Smooth muscle cell (in vitro differentiated cells): Measurements from ENCODE around the gene LRRC4C. TPM values are rescaled to one million over a fixed set of nuclear protein-coding genes. Genes with fewer than 3 reads are reported as not detected.

Source experiments
- DNase-seq: peaks from one replicate; lab custom pipeline; 2025; ENCODE audit not compliant: unreplicated experiment; lab: John Stamatoyannopoulos, UW
- H2AFZ ChIP-seq: fragments of 200-600 bp; sonication (generic); 2 replicates; pipeline ENCODE4 v1.6.0; 2016; ENCODE audit warnings: antibody characterized with exemption, low read depth, mild to moderate bottlenecking
- H3F3A ChIP-seq: fragments of 200-600 bp; sonication (generic); 2 replicates; pipeline ENCODE4 v1.6.0; 2017; ENCODE audit warnings: antibody characterized with exemption, low read depth
- H3K27ac ChIP-seq: fragments of 200-600 bp; sonication (generic); 2 replicates; pipeline ENCODE4 v1.5.1; 2016; ENCODE audit warnings: low read depth, mild to moderate bottlenecking
- H3K27me3 ChIP-seq: fragments of 200-600 bp; sonication (generic); 2 replicates; pipeline ENCODE4 v1.6.1; 2016; ENCODE audit warnings: low read depth, mild to moderate bottlenecking
- H3K36me3 ChIP-seq: fragments of 200-600 bp; sonication (generic); 2 replicates; pipeline ENCODE4 v1.5.1; 2016; ENCODE audit warnings: low read depth
- H3K4me1 ChIP-seq: fragments of 200-600 bp; sonication (generic); 2 replicates; pipeline ENCODE4 v1.5.1; 2016; ENCODE audit warnings: low read depth
- H3K4me2 ChIP-seq: fragments of 200-600 bp; sonication (generic); 2 replicates; pipeline ENCODE4 v1.6.0; 2016; ENCODE audit warnings: mild to moderate bottlenecking
- H3K4me3 ChIP-seq: fragments of 200-600 bp; sonication (generic); 2 replicates; pipeline ENCODE4 v1.5.1; 2016; ENCODE audit warnings: mild to moderate bottlenecking
- H3K79me2 ChIP-seq: fragments of 200-600 bp; sonication (generic); 2 replicates; pipeline ENCODE4 v1.6.0; 2016; ENCODE audit warnings: low read depth, mild to moderate bottlenecking
- H3K9ac ChIP-seq: fragments of 200-600 bp; sonication (generic); 2 replicates; pipeline ENCODE4 v1.6.0; 2016; ENCODE audit warnings: low read depth
- H3K9me3 ChIP-seq: fragments of 200-600 bp; sonication (generic); replicated peaks from 2 replicates; pipeline ENCODE4 v1.5.1; 2016; ENCODE audit warnings: low read depth
- H4K20me1 ChIP-seq: fragments of 200-600 bp; sonication (generic); 2 replicates; pipeline ENCODE4 v1.6.0; 2016; ENCODE audit warnings: low read depth
- CTCF ChIP-seq: fragments of 200-600 bp; sonication (generic); IDR thresholded peaks from 2 replicates; pipeline ENCODE4 v1.5.1; 2017; ENCODE audit warnings: borderline replicate concordance, mild to moderate bottlenecking, antibody characterized with exemption; ENCODE audit not compliant: insufficient read depth, poor library complexity, severe bottlenecking
- WGBS: methylation state at CpG from one replicate; pipeline ENCODE4 v1.1.7; 2016; ENCODE audit warnings: low lambda C conversion rate; 5-methylcytosine and 5-hydroxymethylcytosine counted together
- polyA plus RNA-seq: library from polyadenylated mRNA; unstranded; fragments of >200 nt; fragmentation: Nextera tagmentation; extraction: Ambion mirVana; gene quantifications from 2 replicates; pipeline ENCODE4 v1.2.1, GENCODE V29; 2016
- total RNA-seq: library from RNA; depleted of rRNA; stranded (reverse); fragments of >200 nt; gene quantifications from 2 replicates; pipeline ENCODE4 v1.2.3, GENCODE V29; 2014

The LRRC4C gene
- total and polyA plus RNA-seq, 2 experiments from 2014 or later, result 7.3 to 10.1 TPM

GRCh38 chr11:40842750-40843339 is 616.6 kb downstream of the LRRC4C start:
- H3K4me3 ChIP-seq, result no peak overlapping the region
- H3K27ac ChIP-seq, result no peak overlapping the region
- H4K20me1 ChIP-seq, result no peaks in the 10 kb centered on the region
- no peak overlapping the region for H3K9ac ChIP-seq
- H3K27me3 ChIP-seq, result no peaks in the 10 kb centered on the region
- no peak overlapping the region for H3K4me2 ChIP-seq
- 82% methylated on average over 5 of the region's 5 CpGs for WGBS
- no peaks in the 10 kb centered on the region for H3K36me3 ChIP-seq
- no peaks in the 10 kb centered on the region for H3K4me1 ChIP-seq
- H2AFZ ChIP-seq, result no peak overlapping the region
- no peak for DNase-seq
- H3K79me2 ChIP-seq, result no peaks in the 10 kb centered on the region
- no peaks in the 10 kb centered on the region for H3F3A ChIP-seq
- no peak for TF ChIP-seq CTCF
- no peaks in the 10 kb centered on the region for H3K9me3 ChIP-seq

GRCh38 chr11:40841231-40841630 is 618.2 kb downstream of the LRRC4C start:
- H3K9me3 ChIP-seq, result no peaks in the 10 kb centered on the region
- WGBS, result 96% methylated on average over 1 of the region's 1 CpG
- no peak for DNase-seq
- H4K20me1 ChIP-seq, result no peaks in the 10 kb centered on the region
- H3K27me3 ChIP-seq, result no peaks in the 10 kb centered on the region
- H3K27ac ChIP-seq, result no peak overlapping the region
- no peaks in the 10 kb centered on the region for H3K79me2 ChIP-seq
- no peak overlapping the region for H2AFZ ChIP-seq
- no peak overlapping the region for H3K4me2 ChIP-seq
- no peak overlapping the region for H3K9ac ChIP-seq
- H3K4me1 ChIP-seq, result no peaks in the 10 kb centered on the region
- H3K36me3 ChIP-seq, result no peaks in the 10 kb centered on the region
- no peak overlapping the region for H3K4me3 ChIP-seq
- no peak for TF ChIP-seq CTCF
- no peaks in the 10 kb centered on the region for H3F3A ChIP-seq

GRCh38 chr11:40838181-40838683 is 621.2 kb downstream of the LRRC4C start:
- H3K4me3 ChIP-seq, result no peak overlapping the region
- H4K20me1 ChIP-seq, result no peaks in the 10 kb centered on the region
- no peaks in the 10 kb centered on the region for H3K36me3 ChIP-seq
- no peaks in the 10 kb centered on the region for H3K27me3 ChIP-seq
- H3K27ac ChIP-seq, result no peak overlapping the region
- H3F3A ChIP-seq, result no peaks in the 10 kb centered on the region
- no peak overlapping the region for H3K9ac ChIP-seq
- 96% methylated on average over 1 of the region's 1 CpG for WGBS
- TF ChIP-seq CTCF, result no peak
- no peak overlapping the region for H3K4me2 ChIP-seq
- H2AFZ ChIP-seq, result no peak overlapping the region
- no peaks in the 10 kb centered on the region for H3K79me2 ChIP-seq
- no peaks in the 10 kb centered on the region for H3K4me1 ChIP-seq
- no peaks in the 10 kb centered on the region for H3K9me3 ChIP-seq
- no peak for DNase-seq

- DNase-seq, result no peak
- 94% methylated on average over 3 of the region's 3 CpGs for WGBS
Measured at GRCh38 chr11:40827116-40827515, 632.3 kb downstream of the LRRC4C start.

More at GRCh38 chr11:40827116-40827515, 632.3 kb downstream of the LRRC4C start:
- Histone ChIP-seq H3K27me3 (no peaks in the 10 kb centered on the region), H3K4me1 (no peaks in the 10 kb centered on the region), H3K4me3 (no peak overlapping the region), H3K4me2 (no peak overlapping the region), H3K9me3 (no peaks in the 10 kb centered on the region), H2AFZ (no peak overlapping the region), H3F3A (no peaks in the 10 kb centered on the region), H3K79me2 (no peaks in the 10 kb centered on the region), H3K36me3 (no peaks in the 10 kb centered on the region), H3K9ac (no peak overlapping the region), H3K27ac (no peak overlapping the region), H4K20me1 (no peaks in the 10 kb centered on the region)
- TF ChIP-seq CTCF, result no peak
